ENCODE measurements around the gene EIF3I. TPM values are rescaled to one million over a fixed set of nuclear protein-coding genes. Genes with fewer than 3 reads are reported as not detected.
A peak's percentile ranks its signal among the peaks of the same experiment; 100 is the strongest.

EIF3I gene
- total and polyA plus RNA-seq, 2 experiments from 2014 or later = 228 to 274 TPM

- Histone ChIP-seq H3K4me2 (no peak overlapping the region), H3K79me2 (replicated peaks; ENCODE audit: insufficient read depth) (no peaks in the 10 kb centered on the region), H3K4me3 (no peak overlapping the region), H3K27me3 (ENCODE audit: insufficient read depth) (no peaks in the 10 kb centered on the region), H3K36me3 (ENCODE audit: insufficient read depth) (no peaks in the 10 kb centered on the region), H3K4me1 (ENCODE audit: insufficient read depth) (no peaks in the 10 kb centered on the region), H3F3A (replicated peaks; ENCODE audit: low read depth) (0 out of 2 replicates have a peak, but pooled peaks cover 6% of the 10 kb centered on the region), H3K27ac (ENCODE audit: low read depth) (no peak overlapping the region), H4K20me1 (replicated peaks; ENCODE audit: insufficient read depth) (no peaks in the 10 kb centered on the region), H2AFZ (no peak overlapping the region; the same call in 1 of the 2 replicates), H3K9me2 (ENCODE audit: insufficient read depth) (no peaks in the 10 kb centered on the region)
- Mint-ChIP-seq H3K27ac (no peak overlapping the region), H3K4me3 (no peak overlapping the region), H3K9me3 (no peaks in the 10 kb centered on the region), H3K36me3 (ENCODE audit: low read depth) (no peaks in the 10 kb centered on the region), H3K27me3 (ENCODE audit: insufficient read depth, low read depth, poor library complexity) (peaks cover 7% of the 10 kb centered on the region), H3K4me1 (peaks cover 13% of the 10 kb centered on the region)
- DNase-seq (ENCODE audit: low spot score) (no peak), ATAC-seq (no peak)
- no peak for TF ChIP-seq CTCF (conservative IDR thresholded peaks at IDR 0.05; ENCODE audit: low read depth in 2 of 2)
- no peak for TF ChIP-seq ZNF331 (CRISPR knock-in tag; IDR thresholded peaks at IDR 0.05; ENCODE audit: low read depth)
These were observed 43.6 kb downstream of the EIF3I start for GRCh38 chr1:32265846-32266245.

DNA sequence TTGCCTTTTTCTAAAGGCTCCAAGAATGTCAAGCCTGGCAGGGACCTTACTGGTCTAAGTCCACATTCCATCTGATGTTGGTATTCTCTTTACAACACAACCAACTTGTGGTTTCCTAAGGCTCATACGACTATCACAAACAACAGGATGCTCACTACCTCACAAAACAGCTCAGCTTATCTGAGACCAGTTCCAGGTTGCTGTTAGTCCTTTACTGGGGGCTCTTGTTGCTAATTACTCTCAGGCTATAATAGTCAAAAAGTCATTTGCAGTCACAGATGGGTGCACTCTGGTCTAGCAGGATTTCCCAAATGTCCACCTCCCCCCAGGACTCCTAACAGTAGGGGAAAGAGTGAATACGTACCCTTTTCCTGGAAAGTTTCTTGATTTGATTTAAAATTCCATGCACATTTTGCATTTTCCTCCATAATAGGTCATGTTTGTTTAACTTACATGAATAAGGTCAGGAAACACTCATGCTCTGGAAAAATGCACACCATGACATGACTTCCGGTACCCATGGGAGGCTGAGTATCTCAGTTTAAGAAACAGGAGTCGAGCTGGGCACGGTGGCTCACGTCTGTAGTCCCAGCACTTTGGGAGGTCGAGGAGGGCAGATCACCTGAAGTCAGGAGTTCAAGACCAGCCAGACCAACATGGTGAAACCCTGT lies 44.8 kb downstream of the EIF3I start:
- ATAC-seq = no peak
- no peak for DNase-seq (ENCODE audit: low spot score)
- Histone ChIP-seq H2AFZ (0 out of 2 replicates have a peak overlapping the region, but pooled peaks have one; percentile 14), H3K27me3 (ENCODE audit: insufficient read depth) (no peaks in the 10 kb centered on the region), H3K4me2 (no peak overlapping the region), H4K20me1 (replicated peaks; ENCODE audit: insufficient read depth) (no peaks in the 10 kb centered on the region), H3K4me1 (ENCODE audit: insufficient read depth) (no peaks in the 10 kb centered on the region), H3K9me2 (ENCODE audit: insufficient read depth) (no peaks in the 10 kb centered on the region), H3K4me3 (no peak overlapping the region), H3K36me3 (ENCODE audit: insufficient read depth) (no peaks in the 10 kb centered on the region), H3K79me2 (replicated peaks; ENCODE audit: insufficient read depth) (no peaks in the 10 kb centered on the region), H3F3A (replicated peaks; ENCODE audit: low read depth) (peaks cover 13% of the 10 kb centered on the region; the same call in 1 of the 2 replicates), H3K27ac (ENCODE audit: low read depth) (no peak overlapping the region)
- H3K36me3 Mint-ChIP-seq (ENCODE audit: low read depth) = no peaks in the 10 kb centered on the region; the same call in 2 of the 3 replicates
- no peak overlapping the region for H3K27ac Mint-ChIP-seq
- TF ChIP-seq EZH2 (IDR thresholded peaks at IDR 0.05; ENCODE audit: low read depth, unreplicated experiment) (no peak), CTCF (conservative IDR thresholded peaks at IDR 0.05; ENCODE audit: low read depth in 2 of 2) (no peak)
- H3K27me3 Mint-ChIP-seq (ENCODE audit: insufficient read depth, low read depth, poor library complexity) = peaks cover 9% of the 10 kb centered on the region
- H3K4me1 Mint-ChIP-seq = peaks cover 16% of the 10 kb centered on the region
- no peaks in the 10 kb centered on the region for H3K9me3 Mint-ChIP-seq
- no peak overlapping the region; the same call in 2 of the 3 replicates for H3K4me3 Mint-ChIP-seq

- no peaks in the 10 kb centered on the region for H4K20me1 ChIP-seq (replicated peaks; ENCODE audit: insufficient read depth)
- H3K4me1 ChIP-seq (ENCODE audit: insufficient read depth) = peaks cover 16% of the 10 kb centered on the region
- Mint-ChIP-seq H3K27me3 (ENCODE audit: insufficient read depth, low read depth, poor library complexity) (peaks cover 16% of the 10 kb centered on the region), H3K4me1 (peaks cover 32% of the 10 kb centered on the region), H3K9me3 (no peaks in the 10 kb centered on the region), H3K36me3 (ENCODE audit: low read depth) (no peaks in the 10 kb centered on the region; the same call in 2 of the 3 replicates), H3K27ac (no peak overlapping the region), H3K4me3 (no peak overlapping the region)
- H3K9me2 ChIP-seq (ENCODE audit: insufficient read depth) = 0 out of 2 replicates have a peak, but pooled peaks cover 3% of the 10 kb centered on the region
- ATAC-seq = no peak
- no peak overlapping the region for H3K4me2 ChIP-seq
- peaks cover 20% of the 10 kb centered on the region for H3F3A ChIP-seq (replicated peaks; ENCODE audit: low read depth)
- no peak for DNase-seq (ENCODE audit: low spot score)
- H3K27ac ChIP-seq (ENCODE audit: low read depth) = no peak overlapping the region
- H3K79me2 ChIP-seq (replicated peaks; ENCODE audit: insufficient read depth) = no peaks in the 10 kb centered on the region; the same call in 1 of the 2 replicates
- H3K27me3 ChIP-seq (ENCODE audit: insufficient read depth) = no peaks in the 10 kb centered on the region
- no peak overlapping the region for H2AFZ ChIP-seq
- H3K4me3 ChIP-seq = no peak overlapping the region
- no peaks in the 10 kb centered on the region for H3K36me3 ChIP-seq (ENCODE audit: insufficient read depth)
- TF ChIP-seq ZNF462 (CRISPR knock-in tag; IDR thresholded peaks at IDR 0.05) = no peak
These were observed 47.5 kb downstream of the EIF3I start for GRCh38 chr1:32269744-32270143.

Data from GM23338 (cell line).